Fibroblast of upper back skin (primary cell): Measurements from ENCODE around the gene ITIH5.
"Not testable (repeated sequence)": the region's sequence is repeated elsewhere in the genome, so short reads cannot be mapped to it uniquely, and the experiment has no call there.

Source experiments
- DNase-seq: peaks from one replicate; pipeline ENCODE4 v3.0.0-alpha.2; 2013

Gene ITIH5

DNA sequence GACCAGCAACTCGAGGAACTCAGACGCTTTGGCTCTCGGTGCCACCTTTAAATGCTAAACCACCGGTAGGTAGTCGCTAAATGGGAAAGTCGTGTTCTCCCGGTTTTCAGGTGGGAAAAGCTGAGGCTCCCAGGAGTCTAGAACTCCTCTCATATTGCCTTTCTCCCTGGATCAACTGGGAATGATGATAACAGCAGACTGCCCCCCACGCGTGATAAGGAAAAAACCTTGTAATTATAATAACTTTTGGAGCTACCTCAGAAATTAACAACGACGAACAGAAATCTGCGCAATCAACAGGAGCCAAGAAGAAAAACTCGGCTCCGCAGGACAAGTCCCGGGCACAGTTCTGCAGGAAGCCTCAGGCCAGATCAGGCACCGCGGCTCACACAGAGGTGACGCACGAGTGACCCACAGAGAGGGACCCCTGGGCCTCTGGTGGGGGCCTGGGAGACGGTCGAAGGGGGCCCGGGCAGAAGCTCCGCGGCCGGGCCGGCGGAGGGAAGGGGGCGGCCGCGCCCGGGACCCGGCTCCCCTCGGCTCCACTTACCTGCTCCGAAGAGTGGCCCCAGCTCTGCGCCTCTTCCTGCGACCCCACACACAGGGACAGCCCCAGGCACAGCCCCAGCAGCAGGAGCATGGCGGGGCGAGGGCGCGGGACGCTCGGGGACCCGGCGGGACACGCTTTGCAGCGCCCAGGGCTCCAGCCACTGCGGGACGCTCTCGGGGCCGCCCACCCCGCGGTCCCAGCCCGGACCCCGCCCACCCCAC, at the start of gene ITIH5:
Gene ITIH5, minus strand, starts transcription at position 714 of the 771 bp plus-strand sequence. Its CDS starts 74 bp downstream, at position 640.
- DNase-seq = no peak

DNA sequence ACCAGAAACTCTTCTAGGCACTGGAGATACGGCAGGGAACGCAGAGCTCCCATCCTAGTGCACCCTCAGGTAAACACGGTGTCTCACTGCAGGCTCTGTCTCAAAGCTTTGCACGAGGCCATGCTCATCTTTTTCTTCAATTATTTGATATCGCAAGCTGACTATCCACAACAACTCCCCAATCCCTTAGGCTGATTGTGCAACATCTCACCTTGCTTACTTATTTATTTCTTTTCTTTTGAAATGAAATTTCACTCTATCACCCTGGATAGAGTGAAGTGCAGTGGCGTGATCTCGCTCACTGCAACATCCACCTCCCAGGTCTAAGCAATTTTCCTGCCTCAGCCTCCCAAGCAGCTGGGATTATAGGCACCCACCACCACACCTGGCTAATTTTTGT, 48.7 kb upstream of the ITIH5 start:
- DNase-seq = no peak

DNA sequence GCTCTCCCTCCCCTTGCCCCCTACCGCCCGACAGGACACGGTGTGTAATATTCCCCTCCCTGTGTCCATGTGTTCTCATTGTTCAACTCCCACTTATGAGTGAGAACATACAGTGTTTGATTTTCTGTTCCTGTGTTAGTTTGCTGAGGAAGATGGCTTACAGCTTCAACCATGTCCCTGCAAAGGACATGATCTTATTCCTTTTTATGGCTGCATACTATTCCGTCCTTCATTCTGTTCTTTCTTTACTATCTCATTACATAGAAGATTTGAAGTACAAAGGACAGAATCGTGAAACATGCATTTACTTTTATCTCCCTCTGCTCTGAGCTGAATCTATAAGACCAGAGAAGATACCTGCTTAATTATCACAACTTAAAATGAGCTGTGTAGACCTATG, 44.3 kb upstream of the ITIH5 start:
- DNase-seq = not testable (repeated sequence)

DNA sequence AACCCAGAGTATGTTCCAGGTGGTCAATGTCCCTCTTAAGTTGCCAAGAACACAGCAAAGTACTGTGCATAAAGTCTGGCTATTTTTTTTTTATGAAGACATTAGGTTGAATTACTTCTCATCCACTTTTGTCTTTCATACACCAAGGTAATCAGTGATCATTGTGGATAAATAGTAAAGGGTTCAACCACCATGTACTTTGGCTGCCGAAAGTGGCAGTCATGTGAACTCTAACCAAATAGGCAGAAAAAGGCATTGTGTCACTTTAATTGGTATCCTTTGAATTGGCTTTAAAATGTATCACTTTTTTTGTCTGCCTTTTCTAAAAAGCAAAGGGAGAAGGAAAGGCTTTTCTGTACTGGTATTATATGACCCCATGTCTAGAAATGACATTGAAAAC, 43.7 kb upstream of the ITIH5 start:
- no peak for DNase-seq

DNA sequence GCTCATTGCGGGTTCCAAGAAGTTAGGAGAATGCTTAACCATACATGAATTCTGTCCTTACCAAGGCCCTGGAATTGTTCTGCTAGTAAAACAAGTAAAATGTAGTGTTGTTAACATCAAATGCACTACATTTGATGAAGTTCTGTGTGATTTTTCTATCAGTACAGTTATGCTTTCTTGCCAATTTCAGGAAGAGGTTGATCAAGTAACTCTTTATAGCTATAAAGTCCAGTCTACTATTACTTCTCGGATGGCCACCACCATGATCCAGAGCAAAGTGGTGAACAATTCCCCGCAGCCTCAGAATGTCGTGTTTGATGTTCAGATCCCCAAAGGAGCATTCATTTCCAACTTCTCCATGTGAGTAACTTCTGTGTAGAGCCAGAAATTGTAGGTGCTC, 42.1 kb upstream of the ITIH5 start:
- DNase-seq = no peak

DNA sequence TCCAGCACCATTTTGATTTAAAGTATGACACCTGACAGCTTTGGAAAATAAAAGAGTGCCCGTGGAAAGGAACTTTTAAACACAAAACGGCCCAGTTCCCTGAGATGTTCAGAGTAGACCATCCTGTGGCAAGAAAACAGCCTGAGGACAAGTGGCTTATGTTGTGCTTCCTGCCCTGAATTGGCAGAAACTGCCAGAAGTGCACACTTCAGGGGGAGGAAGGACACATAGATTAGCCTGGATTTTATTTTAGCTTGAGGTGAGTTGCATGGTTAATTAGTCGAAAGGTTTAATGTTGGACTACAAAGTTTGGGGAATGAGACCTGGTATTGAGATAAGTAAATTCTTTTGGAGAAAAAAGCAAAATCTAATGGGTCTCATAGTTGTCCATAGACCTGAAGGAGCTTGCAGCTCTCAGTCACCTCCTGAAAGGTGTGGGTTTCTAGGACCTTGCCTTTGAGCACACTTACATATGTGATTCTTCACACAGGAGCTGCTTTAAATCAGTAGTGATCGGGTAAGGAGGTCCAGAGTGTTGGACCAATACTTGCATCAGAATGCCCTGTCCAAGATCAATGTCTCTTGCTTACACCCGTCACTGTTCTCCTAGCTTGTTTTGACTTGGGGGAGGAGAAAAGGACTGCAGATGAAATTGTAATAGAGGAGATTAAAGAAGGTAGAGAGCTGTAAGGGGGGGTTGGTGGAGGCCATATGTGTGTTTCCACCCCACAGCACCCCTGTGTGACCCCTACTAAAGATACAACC, 41.3 kb upstream of the ITIH5 start:
- no peak for DNase-seq

DNA sequence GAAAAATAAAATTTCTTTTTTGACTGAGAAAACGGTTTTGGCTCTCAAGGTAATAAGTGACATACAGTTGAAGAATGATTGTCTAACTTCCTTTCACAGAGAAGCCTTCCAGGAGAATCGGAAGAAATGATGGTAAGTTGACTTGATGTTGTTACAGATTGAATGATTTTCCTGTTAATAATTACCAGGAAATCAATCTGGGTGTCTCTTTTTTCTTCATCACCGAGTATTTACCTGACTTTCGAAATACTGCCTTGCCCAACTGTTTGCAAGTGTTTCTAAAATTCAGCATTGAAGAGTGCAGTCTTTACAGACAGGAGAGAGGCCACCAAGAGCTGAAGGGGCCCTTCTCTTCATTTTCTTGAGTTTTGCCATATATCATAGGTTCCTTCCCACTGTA, 40.3 kb upstream of the ITIH5 start:
- no peak for DNase-seq

DNA sequence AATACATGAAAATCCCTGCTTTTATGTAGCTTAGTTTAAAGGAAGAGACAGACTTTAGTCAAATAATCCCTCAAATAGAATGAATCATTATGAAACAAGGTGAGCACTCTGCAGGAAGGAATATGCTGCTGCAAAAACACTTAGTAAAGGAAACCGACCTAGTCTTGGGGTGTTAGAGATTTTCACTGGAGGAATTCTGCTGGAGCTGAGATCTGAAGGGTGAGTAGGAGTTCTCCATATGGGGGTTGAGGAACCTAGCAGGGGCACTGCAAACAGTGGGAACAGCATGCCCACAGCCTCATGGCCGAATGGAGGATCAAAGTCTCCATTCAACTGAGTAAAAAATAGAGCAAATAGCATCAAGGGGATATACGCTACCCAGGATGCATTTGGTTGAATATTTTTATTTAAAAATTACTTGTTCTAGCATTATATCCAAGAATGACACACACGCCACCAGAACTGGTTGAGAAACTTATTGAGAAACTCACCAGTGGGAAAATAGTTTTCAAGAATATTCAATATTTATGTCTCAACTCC, 39.8 kb upstream of the ITIH5 start:
- DNase-seq = no peak

DNA sequence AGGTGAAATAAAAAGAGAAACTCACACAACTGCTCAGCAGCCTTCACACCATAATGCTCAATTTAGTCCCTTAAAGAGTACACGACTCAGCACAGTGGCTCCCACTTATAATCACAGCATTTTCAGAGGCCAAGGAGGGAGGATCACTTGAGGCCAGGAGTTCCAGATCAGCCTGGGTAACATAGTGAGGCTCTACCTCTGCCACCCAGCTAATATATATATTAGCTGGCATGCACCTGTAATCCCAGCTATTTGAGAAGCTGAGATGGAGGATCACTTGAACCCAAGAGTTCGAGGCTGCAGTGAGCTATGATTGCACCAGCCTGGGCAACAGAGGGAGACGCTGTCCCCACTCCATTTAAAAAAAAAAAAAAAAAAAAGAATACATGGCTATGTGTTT, 38.6 kb upstream of the ITIH5 start:
- DNase-seq = no peak

DNA sequence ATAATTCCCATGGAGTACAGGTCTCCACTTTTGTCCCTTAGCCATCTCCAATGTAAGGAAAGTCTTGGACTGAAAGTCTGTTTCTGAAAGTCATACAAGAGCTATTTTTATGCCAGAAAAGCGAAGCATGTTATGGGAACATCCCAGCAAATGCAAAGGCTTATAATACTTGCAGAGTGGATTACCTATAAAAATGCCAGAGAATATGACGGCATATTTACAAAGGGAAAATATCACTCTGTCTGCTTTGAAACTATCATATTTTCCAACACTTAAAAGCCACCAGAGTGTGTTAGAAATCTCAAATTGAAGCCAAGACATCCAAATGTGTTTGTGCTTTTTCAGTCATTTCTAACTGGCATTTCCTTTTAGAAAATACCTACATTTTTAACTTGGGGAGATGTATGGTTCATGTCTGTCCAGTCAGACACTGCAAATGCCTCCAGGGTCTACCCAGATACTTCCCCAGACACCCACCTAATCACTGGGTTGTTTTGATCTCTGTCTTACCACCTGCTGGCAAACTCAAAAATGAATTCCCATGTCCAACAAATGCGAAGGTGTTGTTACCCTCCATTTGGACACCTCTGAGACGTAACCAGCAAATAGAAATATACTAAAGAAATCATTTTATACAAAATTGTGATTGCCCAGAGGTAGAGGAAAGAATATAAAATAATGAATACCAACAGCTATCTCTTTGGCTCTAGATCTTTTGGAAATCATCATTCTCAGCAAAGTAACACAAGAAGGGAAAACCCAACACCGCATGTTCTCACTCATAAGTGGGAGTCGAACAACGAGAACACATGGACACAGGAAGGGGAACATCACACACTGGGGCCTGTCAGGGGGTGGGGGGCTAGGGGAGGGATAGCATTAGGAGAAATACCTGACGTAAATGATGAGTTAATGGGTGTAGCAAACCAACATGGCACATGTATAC, 37.6 kb upstream of the ITIH5 start:
- DNase-seq = no peak

DNA sequence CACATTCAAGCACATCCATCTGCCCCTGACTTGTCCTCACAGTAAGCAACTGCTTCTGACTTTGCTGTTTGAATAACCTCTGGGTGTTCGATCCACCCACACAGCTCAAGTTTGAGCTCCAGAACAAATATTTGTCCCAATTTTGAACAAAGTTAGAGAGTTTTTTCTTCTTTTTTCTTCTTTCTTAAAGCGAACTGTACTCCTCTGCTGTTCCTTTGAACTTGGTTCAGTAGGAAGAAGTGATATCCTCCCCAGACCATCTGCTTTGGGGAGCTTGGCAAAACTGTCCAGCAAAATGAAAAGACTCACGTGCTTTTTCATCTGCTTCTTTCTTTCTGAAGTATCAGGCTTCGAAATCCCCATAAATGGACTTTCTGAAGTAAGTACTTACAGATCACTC, 36.4 kb upstream of the ITIH5 start, which contains the start of gene ITIH2:
Gene ITIH2, plus strand, starts transcription at position 177 of the 400 bp plus-strand sequence. Its CDS starts 119 bp downstream, at position 296.
- no peak for DNase-seq

DNA sequence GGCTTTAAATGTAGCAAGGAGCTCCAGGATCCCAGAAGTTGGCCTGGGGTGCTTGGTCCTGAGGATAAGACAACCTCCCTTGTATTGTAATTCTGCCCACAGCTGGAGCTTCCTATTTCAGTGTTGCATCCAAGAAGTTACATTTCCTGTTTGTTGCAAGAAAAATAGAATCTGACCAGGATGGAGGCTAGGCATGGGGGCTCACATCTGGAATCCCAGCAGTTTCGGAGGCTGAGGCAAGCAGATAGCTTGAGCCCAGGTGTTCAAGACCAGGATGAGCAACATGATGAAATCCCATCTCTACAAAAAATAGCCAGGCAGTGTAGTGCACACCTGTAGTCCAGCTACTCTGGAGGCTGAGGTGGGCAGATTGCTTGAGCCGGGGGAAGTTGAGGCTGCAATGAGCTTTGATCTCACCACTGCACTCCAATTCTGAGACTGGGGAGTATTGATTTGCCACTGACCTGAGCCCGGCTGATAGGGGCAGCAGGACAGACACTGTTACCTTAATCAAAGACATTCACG, 35.6 kb upstream of the ITIH5 start:
- no peak for DNase-seq

DNA sequence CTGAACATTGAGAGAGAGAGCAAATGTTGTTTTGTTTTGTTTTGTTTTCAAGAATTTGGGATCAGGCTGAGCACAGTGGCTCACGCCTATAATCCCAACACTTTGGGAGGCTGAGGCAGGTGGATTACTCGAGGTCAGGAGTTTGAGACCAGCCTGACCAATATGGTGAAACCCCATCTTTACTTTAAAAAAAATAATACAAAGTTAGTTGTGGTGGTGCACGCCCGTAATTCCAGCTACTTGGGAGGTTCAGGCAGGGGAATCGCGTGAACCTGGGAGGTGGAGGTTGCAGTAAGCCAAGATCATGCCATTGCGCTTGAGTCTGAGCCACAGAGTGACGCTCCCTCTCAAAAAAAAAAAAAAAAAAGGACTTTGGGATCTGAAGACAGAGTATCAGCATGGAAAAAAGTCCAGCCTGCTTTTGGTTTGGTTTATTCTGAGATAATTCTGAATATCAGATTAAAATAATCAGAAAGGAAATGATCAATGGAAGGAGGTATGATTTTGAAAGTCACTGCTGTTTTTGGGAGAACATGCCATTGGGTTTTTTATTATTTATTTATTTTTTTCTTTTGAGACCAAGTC, 34.5 kb upstream of the ITIH5 start:
- no peak for DNase-seq

DNA sequence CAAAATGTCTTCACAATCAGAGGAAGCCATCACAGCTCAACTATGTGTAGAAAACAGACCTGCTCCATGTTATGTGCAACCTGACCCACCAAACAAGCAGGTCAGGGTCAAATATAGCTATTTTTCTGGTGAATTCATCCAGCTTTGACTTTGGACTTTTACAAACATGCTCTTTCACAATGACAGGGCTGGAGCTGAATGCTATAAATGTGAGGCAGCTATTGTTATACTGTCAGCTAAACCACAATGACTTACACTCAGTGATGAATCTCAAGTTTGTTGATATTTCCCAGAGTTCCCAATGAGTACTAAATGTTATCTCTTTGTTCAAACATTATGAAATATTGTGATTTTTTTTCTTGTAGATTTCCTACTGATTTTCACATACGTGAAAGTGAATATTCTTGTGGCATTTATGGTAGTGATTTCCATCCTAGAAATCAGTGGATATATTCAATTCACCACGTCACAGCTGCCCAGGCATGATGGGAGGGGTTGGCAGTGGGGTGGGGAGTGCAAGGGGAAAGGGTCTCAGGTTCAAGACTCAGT, 33.9 kb upstream of the ITIH5 start:
- DNase-seq = peak; percentile 2

DNA sequence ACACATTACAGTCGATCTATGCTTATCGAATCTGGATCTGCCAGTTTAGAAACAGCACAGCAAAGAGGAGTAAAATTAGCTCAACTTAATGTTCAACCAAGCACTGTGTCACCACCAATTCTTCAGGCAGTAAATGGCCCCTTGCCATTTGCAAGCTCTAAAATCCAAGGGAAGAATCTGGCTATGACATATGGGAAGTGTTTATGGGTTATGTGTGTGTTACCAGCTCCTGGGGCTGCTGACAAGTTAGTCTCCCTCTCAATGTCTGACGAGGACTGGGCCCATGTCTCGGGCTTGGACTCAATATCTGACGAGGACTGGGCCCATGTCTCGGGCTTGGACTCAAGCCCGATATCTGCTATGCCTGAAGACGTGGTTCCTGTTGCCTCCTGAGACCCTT, 30.7 kb upstream of the ITIH5 start:
- DNase-seq = no peak

DNA sequence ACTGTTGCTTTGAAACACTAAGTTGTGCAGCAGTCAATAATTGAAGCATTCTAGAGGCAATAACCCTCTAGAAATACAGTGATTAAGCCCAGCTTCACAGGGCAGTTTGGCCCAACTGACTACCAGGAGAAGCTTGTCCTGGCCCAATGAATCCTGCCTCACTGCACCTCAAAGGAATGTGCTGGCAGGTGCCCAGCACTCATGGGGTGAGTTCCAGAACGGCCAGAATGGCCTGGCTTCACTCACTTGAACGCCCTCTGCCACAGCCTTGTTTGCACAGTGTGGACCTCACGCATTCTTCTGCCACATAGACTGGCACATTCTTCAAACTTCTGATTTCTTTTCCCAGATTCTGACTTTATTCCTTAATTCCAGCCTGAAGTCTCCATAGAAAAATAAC, 29.8 kb upstream of the ITIH5 start:
- no peak for DNase-seq

DNA sequence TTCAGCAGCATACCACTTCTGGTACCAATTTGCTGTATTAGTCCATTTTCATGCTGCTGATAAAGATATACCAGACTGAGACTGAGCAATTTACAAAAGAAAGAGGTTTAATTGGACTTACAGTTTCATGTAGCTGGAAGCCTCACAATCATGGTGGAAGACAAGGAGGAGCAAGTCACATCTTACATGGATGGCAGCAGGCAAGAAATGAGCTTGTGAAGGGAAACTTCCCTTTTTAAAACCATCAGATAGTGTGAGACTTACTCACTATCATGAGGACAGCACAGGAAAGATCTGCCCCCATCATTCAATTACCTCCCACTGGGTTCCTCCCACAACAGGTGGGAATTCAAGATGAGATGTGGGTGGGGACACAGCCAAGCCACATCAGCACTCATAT, 26.4 kb upstream of the ITIH5 start:
- DNase-seq = not testable (repeated sequence)

DNA sequence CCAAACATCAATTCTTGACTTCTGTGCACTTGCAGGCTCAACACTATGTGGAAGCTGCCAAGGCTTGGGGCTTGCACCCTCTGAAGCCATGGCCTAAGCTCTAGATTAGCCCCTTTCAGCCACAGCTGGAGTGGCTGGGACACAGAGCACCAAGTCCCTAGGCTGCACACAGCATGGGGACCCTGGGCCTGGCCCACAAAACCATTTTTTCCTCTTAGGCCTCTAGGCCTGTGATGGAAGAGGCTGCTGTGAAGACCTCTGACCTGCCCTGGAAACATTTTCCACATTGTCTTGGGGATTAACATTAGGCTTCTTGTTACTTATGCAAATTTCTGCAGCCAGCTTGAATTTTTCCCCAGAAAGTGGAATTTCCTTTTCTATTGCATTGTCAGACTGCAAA, 25.6 kb upstream of the ITIH5 start:
- DNase-seq = not testable (repeated sequence)

DNA sequence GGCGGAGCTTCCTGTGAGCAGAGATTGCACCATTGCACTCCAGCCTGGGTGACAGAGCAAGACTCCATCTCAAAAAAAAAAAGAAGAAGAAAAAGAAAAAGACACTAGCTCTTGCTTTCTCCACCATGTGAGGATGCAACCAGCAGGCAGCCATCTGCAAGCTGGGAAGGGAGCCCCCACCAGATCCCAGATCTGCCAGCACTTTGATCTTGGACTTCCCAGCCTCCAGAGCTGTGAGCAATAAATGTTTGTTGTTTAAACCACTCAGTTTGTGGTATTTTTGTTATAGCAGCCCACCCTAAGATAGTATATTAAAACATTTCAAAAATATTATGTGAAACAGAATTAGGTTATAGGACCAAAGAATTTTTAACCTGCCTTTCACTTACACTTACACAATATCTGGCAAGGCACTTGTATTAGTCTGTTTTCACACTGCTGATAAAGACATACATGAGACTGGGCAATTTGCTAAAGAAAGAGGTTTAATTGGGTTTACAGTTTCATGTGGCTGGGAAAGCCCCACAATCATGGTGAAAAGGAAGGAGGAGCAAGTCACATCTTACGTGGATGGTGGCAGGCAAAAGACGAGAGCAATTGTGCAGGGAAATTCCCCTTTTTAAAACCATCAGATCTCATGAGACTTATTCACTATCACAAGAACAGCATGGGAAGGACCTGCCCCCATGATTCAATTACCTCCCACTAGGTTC, 24.3 kb upstream of the ITIH5 start:
- not testable (repeated sequence) for DNase-seq

DNA sequence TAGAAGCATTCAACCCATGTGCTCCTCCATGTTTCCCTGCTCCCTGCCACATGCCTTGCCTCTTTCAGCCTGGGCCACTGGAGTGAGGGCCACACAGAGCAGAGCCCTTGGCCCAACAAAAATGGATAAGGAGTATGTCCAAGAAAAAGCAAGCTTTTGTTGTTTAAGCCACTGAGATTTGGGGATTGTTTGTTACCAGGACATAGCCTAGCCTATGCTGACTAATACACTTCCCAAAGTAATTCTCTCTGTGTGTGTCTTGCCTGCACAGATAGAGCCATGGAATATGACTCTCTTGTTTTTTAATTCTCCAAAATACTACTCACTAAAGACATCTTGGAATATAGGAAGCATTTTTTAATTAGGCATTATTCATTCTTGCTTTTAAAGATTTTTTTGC, 22.8 kb upstream of the ITIH5 start:
- DNase-seq = no peak

DNA sequence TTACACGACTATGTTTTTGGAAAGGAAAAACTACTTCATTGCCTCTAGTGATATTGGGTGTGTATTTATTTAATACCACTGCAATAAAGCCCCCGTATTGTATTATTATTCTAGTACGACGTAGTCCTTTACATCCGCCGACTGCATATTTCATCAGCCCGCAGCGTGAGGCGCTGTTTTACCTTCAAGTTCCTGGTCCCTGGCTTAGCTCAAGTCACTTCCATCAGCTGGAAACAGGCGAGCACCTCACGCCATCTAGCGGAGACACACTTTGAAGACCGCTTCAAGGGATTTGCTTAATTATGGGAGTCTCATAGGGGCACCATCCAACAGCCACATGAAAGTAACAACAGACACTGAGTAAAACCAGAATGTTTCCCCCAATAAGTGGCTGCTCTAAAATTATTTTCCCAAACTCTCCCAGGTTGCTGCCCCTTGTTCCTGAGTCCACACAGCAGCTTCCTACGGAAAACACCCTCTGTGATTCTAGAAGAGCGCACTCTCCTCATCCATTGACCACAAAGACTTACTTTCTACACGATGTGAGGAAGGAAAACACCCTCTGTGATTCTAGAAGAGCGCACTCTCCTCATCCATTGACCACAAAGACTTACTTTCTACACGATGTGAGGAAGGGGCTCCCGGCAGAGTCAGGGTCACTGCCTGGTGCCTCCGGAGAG, 20.6 kb upstream of the ITIH5 start:
- peak; percentile 85 for DNase-seq
